Effector CD4-positive, alpha-beta T cell (primary cell): Measurements from ENCODE around the gene SORBS1.

Experiments
- DNase-seq: peaks from one replicate; pipeline ENCODE4 v3.0.0-alpha.2; 2020

SORBS1 gene

DNA sequence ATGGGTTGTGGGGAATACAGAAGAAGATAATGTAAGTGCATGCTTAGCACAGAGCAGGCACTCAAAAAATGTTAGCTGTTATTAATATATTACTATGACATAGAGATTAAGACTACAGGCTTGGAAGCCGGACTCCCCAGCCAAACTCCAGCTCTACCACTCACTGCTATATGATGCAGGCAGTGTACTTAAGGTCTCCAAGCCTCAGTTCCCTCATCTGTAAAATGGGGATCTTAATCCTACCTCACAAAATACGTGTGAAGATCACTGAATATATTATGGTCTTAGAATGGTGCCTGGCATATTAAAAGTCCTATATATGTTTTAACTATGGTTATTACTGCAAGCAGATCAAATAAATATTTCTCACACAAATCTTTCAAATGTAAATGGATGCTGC, 275.6 kb downstream of the SORBS1 start:
- no peak for DNase-seq

GRCh38 chr10:95284807-95285206, 276.4 kb downstream of the SORBS1 start:
- no peak for DNase-seq

GRCh38 chr10:95282107-95282506, 279.1 kb downstream of the SORBS1 start:
- DNase-seq = no peak

DNA sequence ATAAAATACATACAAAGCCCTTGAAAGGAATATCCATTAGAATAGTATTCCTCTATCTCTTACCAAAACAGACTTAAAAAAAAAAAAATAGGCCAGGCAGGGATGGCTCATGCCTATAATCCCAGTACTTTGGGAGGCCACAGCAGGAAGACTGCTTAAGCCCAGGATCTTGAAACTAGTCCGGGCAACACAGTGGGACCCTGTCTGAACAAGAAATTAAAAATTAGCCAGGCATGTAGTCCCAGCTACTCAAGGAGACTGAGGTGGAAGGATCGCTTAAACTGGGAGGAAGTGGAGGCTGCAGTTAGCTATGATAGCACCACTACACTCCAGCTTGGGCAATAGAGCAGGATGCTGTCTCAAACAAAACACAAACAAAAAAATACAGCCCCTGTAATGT, 280.0 kb downstream of the SORBS1 start:
- DNase-seq = no peak

DNA sequence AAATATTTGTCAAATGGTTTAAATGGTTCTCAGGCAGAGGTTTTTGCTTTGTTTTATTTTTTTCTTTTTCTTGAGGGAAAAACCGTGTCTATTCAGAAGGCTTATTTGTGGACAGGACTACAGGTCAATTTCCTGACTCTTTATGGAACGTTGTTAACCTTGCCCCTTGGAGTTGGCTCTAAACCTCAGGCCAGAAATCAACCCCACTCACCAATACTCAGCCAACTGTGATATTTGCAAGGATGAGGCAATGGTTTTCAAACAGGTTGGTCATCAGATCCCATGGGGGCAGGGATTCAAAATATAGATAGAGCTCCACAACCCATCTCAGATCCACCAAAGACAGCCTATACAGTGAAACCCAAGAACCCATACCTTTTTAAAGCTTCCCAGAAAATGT, 280.5 kb downstream of the SORBS1 start:
- no peak for DNase-seq

DNA sequence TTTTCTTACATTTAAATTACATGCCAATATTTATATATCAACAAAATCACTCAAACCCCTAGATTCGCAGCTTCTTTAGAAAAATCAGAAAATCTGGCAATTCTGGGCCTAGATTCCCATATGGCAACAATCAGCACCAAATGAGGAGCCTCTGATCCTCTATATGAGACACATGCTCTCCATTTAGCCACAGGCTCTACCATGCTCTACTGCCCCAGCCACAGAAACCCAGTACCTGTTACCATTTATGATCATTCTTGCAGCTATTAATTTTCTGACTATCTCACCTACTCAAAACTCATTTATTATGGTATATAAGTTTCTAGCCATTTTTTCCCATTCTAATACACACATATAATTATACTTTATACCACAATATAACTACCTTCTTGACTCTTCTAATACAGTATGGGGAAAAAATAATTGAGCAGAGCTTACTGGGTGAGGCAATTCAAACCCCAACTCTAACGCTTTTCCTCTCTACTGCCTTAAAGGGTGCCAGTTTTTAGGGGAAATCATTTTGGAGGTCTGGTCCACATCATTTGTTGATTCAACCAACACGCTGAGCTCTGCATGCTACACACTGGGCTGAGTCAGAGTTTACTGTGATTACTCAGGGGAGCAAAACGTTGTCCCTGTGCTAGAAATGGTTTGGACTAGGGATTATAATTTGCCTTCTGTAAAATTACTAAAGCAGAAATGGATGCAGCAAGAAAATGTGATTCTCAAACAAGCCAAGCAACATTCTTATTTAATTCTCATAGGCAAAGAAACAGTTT, 281.9 kb downstream of the SORBS1 start:
- DNase-seq = no peak

GRCh38 chr10:95278061-95278988, 282.8 kb downstream of the SORBS1 start:
- DNase-seq = no peak

GRCh38 chr10:95277614-95278013, 283.6 kb downstream of the SORBS1 start:
- no peak for DNase-seq

GRCh38 chr10:95277201-95277570, 284.0 kb downstream of the SORBS1 start:
- no peak for DNase-seq

GRCh38 chr10:95276367-95277200, 284.6 kb downstream of the SORBS1 start:
- no peak for DNase-seq

DNA sequence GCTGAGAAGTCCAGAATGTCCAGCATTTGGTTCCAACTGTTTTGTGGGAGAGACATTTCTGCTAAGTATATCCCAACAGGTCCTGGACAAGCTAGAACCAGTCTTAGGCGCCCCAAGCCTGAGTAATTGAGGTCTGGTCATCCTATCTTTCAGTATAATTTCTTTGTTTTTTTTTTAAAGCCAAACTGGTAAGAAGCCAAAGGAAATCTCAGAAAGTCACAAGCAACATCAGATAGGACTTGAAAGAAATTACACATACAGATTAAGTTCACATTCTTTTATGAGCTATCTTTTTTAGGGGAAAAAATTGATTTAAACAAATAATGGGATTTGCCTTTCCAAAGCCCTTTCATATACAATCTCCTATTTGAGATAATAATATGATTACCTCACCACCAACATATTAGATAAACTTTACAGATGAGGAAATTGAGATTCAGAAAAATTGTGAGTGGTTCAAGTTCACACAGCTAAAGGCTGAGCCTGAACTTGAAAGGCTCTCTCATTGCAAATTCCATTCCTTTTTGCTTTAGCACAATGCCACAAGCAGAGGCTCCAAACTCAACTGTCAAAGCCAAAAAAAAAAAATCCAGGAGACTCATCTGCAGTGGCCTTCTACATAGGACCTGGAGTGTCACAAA, 285.3 kb downstream of the SORBS1 start:
- no peak for DNase-seq

DNA sequence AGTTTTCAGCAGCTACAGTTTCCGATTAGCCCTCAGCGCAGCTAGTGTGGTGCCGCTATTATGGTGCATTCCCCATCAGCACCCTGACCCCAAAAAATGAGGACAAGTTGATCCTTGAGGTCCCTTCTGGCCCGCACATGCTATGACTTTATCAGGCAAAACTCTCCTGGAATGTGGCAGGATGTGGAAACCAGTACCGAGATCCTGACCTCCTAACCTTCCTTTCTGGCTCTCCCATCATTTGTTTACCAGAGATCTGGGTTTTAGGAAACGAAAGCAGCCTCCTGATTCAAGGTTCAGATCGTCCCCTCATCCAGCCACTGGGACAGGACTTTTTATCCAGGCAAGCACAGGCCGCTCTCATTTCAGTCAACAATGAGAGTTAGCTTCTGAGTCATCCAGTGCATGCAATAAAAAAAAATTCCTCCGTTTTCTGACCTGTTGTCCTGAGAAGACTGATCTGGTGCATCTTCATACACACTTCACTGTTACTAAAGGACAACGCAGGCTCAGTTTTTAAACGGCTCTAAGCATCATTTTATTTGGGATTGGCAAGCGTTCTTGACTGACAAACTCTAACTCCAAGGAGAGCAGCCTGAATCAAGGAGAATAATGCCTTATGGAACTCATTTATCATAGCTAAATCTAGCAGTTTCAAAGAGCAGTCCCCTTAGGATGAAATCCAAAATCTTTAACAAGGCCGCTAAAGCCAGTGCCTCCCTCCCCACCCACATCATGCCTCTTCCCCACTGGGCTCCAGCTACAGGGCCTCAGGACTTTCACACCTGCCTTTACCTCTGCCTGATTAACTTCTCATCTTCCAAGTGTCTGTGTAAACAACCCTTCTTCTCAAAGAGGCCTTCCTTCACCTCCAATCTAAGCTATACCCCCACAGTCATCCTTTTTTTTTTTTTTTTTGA, 287.5 kb downstream of the SORBS1 start:
- DNase-seq = no peak

DNA sequence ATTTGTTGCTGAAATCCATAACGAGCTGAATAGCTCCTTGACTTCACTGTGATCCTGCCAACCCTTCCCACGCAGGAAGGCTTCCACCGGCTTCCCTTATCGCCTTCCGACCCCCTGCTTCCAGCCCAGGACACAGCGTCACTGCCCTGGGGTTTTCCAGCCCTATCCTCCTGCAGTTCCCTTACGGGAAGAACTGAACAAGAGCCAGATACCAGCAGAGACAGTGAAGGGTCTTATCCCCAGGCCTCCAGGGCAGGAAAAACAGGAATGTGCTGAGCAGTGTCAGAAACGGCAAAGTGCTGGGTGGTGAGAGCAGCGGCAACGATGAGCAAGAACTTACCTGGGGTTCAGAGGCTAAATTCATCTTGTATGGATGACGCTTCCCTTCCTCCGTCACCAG, 292.7 kb downstream of the SORBS1 start:
- no peak for DNase-seq

GRCh38 chr10:95267251-95267650, 293.9 kb downstream of the SORBS1 start:
- no peak for DNase-seq

DNA sequence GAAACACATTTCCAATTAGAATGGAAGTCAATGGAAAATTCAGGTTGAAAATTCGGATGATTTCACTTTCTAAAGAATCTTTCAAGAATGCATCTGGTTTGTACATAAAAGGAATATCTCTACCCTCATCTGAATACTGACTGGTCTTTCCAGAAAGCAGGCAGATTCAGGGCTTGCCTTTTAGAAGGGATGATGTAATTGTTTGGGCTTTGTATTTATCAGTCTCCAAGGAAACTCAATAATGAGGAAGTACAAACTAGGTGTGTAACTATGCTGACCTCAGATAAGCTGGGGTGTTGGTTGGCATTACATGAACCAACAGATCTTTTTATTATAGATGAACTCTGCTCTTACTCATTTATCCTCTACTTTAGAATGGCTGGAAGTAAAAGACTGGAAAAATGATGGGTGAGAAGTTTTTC, 294.5 kb downstream of the SORBS1 start:
- DNase-seq = no peak

DNA sequence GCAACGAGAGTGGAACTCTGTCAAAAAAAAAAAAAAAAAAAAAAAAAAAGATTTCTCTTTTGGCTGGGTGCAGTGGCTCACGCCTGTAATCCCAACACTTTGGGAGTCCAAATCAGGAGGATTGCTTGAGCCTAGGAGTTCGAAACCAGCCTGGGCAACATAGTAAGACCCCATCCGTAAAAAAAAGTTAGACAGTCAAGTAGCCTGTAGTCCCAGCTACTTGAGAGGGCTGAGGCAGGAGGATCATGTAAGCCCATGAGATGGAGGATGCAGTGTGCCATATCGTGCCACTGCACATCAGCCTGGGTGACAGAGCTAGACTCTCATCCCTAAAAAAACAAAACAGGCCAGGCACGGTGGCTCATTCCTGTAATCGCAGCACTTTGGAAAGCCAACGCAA, 295.6 kb downstream of the SORBS1 start:
- no peak for DNase-seq

GRCh38 chr10:95264227-95265051, 296.7 kb downstream of the SORBS1 start:
- DNase-seq = no peak

DNA sequence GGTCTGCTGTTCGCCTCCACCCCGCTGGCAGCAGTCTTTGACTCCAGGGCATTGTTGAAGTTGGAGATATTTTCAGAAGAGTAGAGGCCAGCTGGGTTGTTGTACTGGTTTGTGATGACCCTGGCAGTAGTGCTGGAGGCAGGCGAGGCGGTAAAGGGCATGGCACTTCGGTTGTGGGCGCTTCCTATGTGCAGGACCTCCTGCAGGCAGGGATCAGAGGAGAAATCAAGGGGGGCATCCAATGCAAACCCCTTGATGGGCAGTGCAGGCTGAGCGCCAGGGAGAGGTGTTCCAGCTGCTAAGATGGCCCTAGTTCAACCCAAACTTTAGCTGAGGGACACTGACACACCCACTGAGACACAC, 297.3 kb downstream of the SORBS1 start:
- no peak for DNase-seq

GRCh38 chr10:95262763-95263518, 298.2 kb downstream of the SORBS1 start:
- DNase-seq = no peak

DNA sequence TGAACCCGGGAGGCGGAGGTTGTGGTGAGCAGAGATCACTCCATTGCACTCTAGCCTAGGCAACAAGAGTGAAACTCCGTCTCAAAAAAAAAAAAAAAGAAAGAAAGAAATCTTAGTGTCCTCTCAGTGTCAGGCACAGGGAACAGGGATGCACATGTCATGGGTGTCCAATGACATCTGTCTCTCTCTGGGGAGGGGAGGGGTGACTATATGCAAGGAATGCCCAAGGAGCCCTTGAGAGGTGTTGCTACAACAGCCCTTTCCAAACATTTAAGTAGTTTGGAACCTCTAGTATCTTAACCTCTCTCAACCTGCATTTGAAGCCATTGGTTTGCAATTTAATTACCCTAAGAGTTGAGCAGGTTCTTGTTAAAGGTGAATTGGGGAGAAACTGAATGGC, 299.2 kb downstream of the SORBS1 start:
- no peak for DNase-seq
